GM21529 (cell line): ENCODE measurements around the gene FAM193B.
"Not testable (repeated sequence)": the region's sequence is repeated elsewhere in the genome, so short reads cannot be mapped to it uniquely, and the experiment has no call there.

Experiments used
- ATAC-seq: cut with Tn5 transposase; IDR thresholded peaks from one replicate; pipeline ENCODE4 v1.9.1; 2021; ENCODE audit not compliant: unreplicated experiment

FAM193B gene

GRCh38 chr5:177538876-177539275 is 15.5 kb downstream of the FAM193B start:
- no peak for ATAC-seq

- ATAC-seq = no peak
Observed at GRCh38 chr5:177537389-177538361, 16.7 kb downstream of the FAM193B start.

- ATAC-seq = no peak
Observed at GRCh38 chr5:177536386-177536785, 18.0 kb downstream of the FAM193B start.

- no peak for ATAC-seq
Observed at GRCh38 chr5:177535125-177535524, 19.2 kb downstream of the FAM193B start.

- not testable (repeated sequence) for ATAC-seq
Observed at GRCh38 chr5:177534433-177534832, 19.9 kb downstream of the FAM193B start.

GRCh38 chr5:177531209-177531940 is 23.0 kb downstream of the FAM193B start:
- ATAC-seq = no peak

GRCh38 chr5:177530638-177531037 is 23.7 kb downstream of the FAM193B start:
- ATAC-seq = no peak

- ATAC-seq = no peak
Observed at GRCh38 chr5:177529247-177530203, 24.8 kb downstream of the FAM193B start.

- no peak for ATAC-seq
Observed at GRCh38 chr5:177528631-177529030, 25.7 kb downstream of the FAM193B start.

- no peak for ATAC-seq
Observed at GRCh38 chr5:177527595-177527994, 26.8 kb downstream of the FAM193B start.

GRCh38 chr5:177526791-177527190 is 27.6 kb downstream of the FAM193B start:
- ATAC-seq = no peak

- ATAC-seq = no peak
Observed at GRCh38 chr5:177526191-177526590, 28.2 kb downstream of the FAM193B start.

GRCh38 chr5:177524941-177525655 is 29.3 kb downstream of the FAM193B start:
- no peak for ATAC-seq

GRCh38 chr5:177524539-177524900 is 29.8 kb downstream of the FAM193B start:
- ATAC-seq = no peak

- no peak for ATAC-seq
Observed at GRCh38 chr5:177523711-177524538, 30.4 kb downstream of the FAM193B start.

GRCh38 chr5:177520916-177521513 is 33.3 kb downstream of the FAM193B start:
- no peak for ATAC-seq

GRCh38 chr5:177520271-177520670 is 34.1 kb downstream of the FAM193B start:
- no peak for ATAC-seq

GRCh38 chr5:177519463-177520235 is 34.7 kb downstream of the FAM193B start:
- ATAC-seq = no peak
